ENCODE data around the gene SLC2A9. TPM values are rescaled to one million over a fixed set of nuclear protein-coding genes. Genes with fewer than 3 reads are reported as not detected.
"Not testable (repeated sequence)": the region's sequence is repeated elsewhere in the genome, so short reads cannot be mapped to it uniquely, and the experiment has no call there.

The SLC2A9 gene
- total RNA-seq, 1 donor from 2014 or later = 10.4 TPM

GRCh38 chr4:9826551-9826950 is 194.7 kb downstream of the SLC2A9 start:
- no peak for DNase-seq (ENCODE audit: low spot score)

GRCh38 chr4:9825049-9825448 is 196.2 kb downstream of the SLC2A9 start:
- no peak for DNase-seq (ENCODE audit: low spot score)

- no peak for DNase-seq (ENCODE audit: low spot score)
Measured at GRCh38 chr4:9820343-9820742, 201.0 kb downstream of the SLC2A9 start.

GRCh38 chr4:9816285-9816684 is 205.0 kb downstream of the SLC2A9 start:
- DNase-seq (ENCODE audit: low spot score) = no peak

GRCh38 chr4:9812501-9813340 is 208.6 kb downstream of the SLC2A9 start:
- DNase-seq (ENCODE audit: low spot score) = no peak

DNA sequence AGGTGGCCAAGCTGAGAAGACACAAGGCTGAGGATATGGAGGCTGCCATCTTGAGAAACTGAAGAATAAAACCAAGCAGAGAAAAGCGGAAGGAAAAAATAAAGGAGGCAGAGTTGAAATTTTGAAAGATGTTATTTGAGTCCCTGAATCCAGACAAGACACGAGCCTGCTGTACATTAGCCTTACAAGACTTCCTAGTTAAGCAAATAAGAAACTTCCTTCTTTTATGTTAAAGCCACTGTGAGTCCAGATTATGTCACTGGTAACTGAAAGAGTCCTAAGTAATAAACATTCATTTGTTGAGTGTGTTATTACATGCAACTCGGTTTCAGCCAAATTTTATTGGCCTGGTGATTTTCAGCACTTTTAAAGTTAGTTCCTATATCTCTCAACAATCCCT is 209.5 kb downstream of the SLC2A9 start:
- no peak for DNase-seq (ENCODE audit: low spot score)

DNA sequence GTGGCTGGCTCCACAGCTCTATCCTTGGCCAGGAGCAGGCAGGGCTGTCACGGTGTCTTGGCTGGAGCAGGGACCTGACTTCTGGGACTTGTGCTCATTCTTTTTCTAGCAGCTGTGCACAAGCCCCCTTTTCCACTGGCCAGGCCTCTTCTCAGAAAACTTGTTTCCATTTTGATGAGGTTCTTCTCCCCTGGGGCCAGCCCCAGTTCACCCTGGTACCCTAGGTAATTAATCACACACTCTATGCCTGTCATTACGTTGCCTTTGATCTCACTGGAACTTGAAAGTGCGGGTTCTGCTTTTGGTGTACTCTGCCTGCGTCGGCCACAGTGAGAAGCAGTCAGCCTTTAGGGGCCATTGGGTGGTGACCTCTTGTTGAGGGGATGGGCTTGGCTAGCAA is 213.2 kb downstream of the SLC2A9 start:
- no peak for DNase-seq (ENCODE audit: low spot score)

DNA sequence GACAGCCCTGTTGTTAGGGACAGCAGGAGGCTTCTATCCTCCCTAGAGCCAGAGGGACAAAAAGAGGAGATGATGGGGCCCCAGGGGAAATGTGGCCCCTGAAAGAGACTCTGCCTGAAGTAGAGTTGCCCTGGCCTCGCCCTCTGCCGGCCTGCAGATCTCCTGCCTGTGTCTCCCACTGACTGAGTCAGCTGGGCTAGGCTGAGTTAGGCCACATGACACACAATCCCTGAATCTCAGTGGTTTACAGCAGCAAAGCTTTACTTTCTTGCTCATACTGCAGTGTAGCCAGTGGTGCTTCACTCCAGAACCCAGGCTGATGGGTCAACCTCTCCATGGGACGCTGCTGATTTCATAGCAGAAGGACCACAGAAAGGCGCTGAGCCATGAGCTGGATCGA is 216.4 kb downstream of the SLC2A9 start:
- DNase-seq (ENCODE audit: low spot score) = no peak

DNA sequence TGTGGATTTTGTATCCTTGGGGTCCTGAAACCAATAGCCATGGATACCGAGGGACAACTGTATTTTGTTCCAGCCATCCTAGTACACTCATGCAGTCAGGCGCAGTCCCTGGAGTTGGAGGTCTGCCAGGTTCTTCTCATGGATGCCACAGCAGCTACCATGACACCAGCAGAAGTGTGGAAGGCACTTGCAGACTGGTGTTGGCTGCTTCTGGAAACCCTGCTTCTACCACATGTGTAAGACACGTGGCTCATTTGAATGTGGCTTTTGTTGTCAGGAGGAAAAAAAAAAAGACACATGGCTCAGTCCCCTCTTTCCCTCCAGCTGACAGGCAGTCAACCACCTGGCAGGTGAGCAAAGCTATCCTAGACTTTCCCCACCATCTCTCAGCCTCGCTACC is 220.4 kb downstream of the SLC2A9 start:
- DNase-seq (ENCODE audit: low spot score) = no peak

DNA sequence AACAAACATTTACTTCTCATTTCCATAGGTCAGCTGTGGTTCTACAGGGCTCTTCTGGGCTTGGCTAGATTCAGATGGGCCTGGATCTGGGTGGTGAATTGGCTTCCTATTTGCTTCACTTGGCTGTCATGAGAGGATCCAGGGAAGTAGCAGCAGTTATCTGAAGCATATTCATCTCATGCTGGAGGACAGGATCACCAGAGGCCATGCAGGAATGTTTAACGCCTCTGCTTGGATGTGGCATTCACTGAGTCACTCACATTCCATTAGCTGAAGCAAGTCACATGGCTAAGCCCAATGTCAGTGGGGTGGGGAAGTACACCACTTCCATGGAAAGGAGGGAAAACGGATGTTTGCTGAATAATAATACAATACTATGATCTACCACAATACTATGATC is 224.7 kb downstream of the SLC2A9 start:
- DNase-seq (ENCODE audit: low spot score) = not testable (repeated sequence)

DNA sequence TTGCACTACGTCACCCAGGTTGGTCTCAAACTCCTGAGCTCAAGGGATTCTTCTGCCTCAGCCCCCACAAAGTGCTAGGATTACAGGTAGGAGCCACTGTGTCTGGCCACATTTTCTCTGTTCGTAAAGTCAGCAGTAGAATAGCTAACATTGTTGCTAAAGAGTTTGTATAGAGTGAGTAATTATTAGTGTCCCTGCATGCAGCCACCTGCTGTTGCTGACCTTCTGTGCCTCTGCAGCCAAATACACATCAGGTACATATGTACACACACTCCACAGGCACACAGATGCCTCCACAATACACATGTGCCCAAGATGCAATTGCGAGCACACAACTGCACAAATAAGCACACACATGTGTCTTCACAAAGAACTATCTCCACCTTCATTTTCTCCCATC is 228.9 kb downstream of the SLC2A9 start:
- DNase-seq (ENCODE audit: low spot score) = no peak

- DNase-seq (ENCODE audit: low spot score) = not testable (repeated sequence)
Measured at GRCh38 chr4:9785891-9786290, 235.4 kb downstream of the SLC2A9 start.

DNA sequence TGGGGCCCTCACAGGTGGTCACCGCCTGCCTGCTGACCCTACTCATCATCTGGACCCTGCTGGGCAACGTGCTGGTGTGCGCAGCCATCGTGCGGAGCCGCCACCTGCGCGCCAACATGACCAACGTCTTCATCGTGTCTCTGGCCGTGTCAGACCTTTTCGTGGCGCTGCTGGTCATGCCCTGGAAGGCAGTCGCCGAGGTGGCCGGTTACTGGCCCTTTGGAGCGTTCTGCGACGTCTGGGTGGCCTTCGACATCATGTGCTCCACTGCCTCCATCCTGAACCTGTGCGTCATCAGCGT is 239.2 kb downstream of the SLC2A9 start:
- DNase-seq (ENCODE audit: low spot score) = no peak

DNA sequence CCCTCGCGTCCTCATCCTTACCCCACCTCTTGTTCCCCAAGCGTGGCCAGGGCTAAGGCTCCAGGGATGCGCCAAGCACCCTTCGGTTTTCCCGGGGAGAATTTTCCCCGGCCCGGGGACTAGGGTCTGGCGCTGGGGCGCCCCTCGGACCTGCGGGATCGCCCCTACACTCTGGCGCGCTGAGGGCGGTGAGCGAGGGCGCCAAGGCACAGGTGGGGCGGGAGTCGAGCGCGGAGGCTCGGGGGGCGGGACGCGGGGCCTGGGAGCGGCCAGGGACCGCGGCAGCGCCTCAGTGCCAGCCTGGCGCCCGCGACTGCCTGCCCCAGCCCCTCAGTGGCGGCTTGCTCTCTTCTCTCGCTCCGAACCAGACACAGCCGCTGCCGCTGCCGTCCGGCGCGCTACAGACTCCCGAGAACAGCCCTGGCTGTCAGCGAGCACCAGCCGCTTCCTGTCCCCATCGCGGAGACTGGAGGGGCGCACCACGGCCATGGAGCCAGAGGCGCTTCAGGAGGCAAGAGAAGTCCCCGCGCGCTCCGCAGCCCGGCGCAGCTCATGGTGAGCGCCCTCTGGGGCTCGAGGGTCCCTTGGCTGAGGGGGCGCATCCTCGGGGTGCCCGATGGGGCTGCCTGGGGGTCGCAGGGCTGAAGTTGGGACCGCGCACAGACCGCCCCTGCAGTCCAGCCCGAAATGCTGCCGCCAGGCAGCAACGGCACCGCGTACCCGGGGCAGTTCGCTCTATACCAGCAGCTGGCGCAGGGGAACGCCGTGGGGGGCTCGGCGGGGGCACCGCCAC is 239.8 kb downstream of the SLC2A9 start, which contains the start of gene DRD5:
Gene DRD5, plus strand, starts transcription at position 292 of the 793 bp plus-strand sequence. Its CDS starts 396 bp downstream, at position 688.
- no peak for DNase-seq (ENCODE audit: low spot score)

Other genes with a start within 250 kb of the SLC2A9 start
- not detected for gene DRD5, start 239.9 kb downstream of the SLC2A9 start, total RNA-seq
- 297 TPM for gene WDR1, start 95.3 kb upstream of the SLC2A9 start, total RNA-seq

Data from mucosa of gallbladder (tissue), 1 donor.